Fibroblast of lung (primary cell): ENCODE data around the gene MROH7. TPM values are rescaled to one million over a fixed set of nuclear protein-coding genes. Genes with fewer than 3 reads are reported as not detected.

Experiments
- DNase-seq, 2 donors: peaks; one replicate each; pipeline versions ENCODE4 v3.0.0 to v3.0.0-alpha.2; 2010; ENCODE audit warnings: low read depth in 2 of 2
- H2AFZ ChIP-seq: 2 replicates; pipeline ENCODE4 v1.5.1; 2012; ENCODE audit warnings: low read length, control low read depth, inconsistent platforms
- H3K27ac ChIP-seq: 2 replicates; pipeline ENCODE4 v1.5.1; 2011; ENCODE audit warnings: low read length, control low read depth; ENCODE audit not compliant: insufficient read depth
- H3K27me3 ChIP-seq: 2 replicates; pipeline ENCODE4 v1.5.1; 2011; ENCODE audit warnings: mild to moderate bottlenecking, low read length; ENCODE audit not compliant: control insufficient read depth, insufficient read depth
- H3K36me3 ChIP-seq: 2 replicates; pipeline ENCODE4 v1.5.1; 2011; ENCODE audit warnings: low read length; ENCODE audit not compliant: control insufficient read depth, insufficient read depth
- H3K4me1 ChIP-seq: 2 replicates; pipeline ENCODE4 v1.5.1; 2011; ENCODE audit warnings: low read length; ENCODE audit not compliant: control insufficient read depth, insufficient read depth; ENCODE audit errors: extremely low read depth
- H3K4me2 ChIP-seq: 2 replicates; pipeline ENCODE4 v1.5.1; 2011; ENCODE audit warnings: low read length, control low read depth; ENCODE audit not compliant: insufficient read depth; ENCODE audit errors: extremely low read depth
- H3K4me3 ChIP-seq, 4 experiments: fragments of 200-600 bp in 1 of 4; sonication (generic) in 1 of 4; replicated peaks in 1 of 4; 2 replicates each; pipeline ENCODE4 v1.5.1; 2011 to 2016; ENCODE audit warnings: low read length in 4 of 4, low read depth in 3 of 4, mild to moderate bottlenecking in 3 of 4, control low read depth in 2 of 4, inconsistent platforms in 1 of 4, mixed read lengths in 1 of 4; ENCODE audit not compliant: insufficient read depth in 1 of 4; ENCODE audit errors: control extremely low read depth in 1 of 4
- H3K79me2 ChIP-seq: 2 replicates; pipeline ENCODE4 v1.5.1; 2012; ENCODE audit warnings: mild to moderate bottlenecking, low read length, inconsistent platforms; ENCODE audit not compliant: control insufficient read depth, insufficient read depth
- H3K9ac ChIP-seq: 2 replicates; pipeline ENCODE4 v1.5.1; 2011; ENCODE audit warnings: mild to moderate bottlenecking, low read length, control low read depth; ENCODE audit not compliant: insufficient read depth
- H3K9me3 ChIP-seq: 2 replicates; pipeline ENCODE4 v1.5.1; 2012; ENCODE audit warnings: low read depth, low read length; ENCODE audit not compliant: control insufficient read depth, insufficient read depth
- H4K20me1 ChIP-seq: 2 replicates; pipeline ENCODE4 v1.5.1; 2011; ENCODE audit warnings: low read length; ENCODE audit not compliant: control insufficient read depth, insufficient read depth; ENCODE audit errors: extremely low read depth
- CTCF ChIP-seq, 2 donors: IDR thresholded peaks in 1 of 2; conservative IDR thresholded peaks in 1 of 2; 1 replicate in 1 of 2; 2 replicates in 1 of 2; pipeline ENCODE4 v1.5.1; 2011 to 2012; ENCODE audit warnings: low read length in 2 of 2, control low read depth in 1 of 2, inconsistent platforms in 1 of 2, low read depth in 1 of 2, mild to moderate bottlenecking in 1 of 2
- EZH2 ChIP-seq: IDR thresholded peaks from 2 replicates; pipeline ENCODE4 v1.5.1; 2012; ENCODE audit warnings: low read length, control low read depth, mild to moderate bottlenecking; ENCODE audit errors: missing control alignments
- polyA plus RNA-seq, 2 donors: library from polyadenylated mRNA; depleted of rRNA in 1 of 2; stranded (reverse) in 1 of 2; unstranded in 1 of 2; fragments of >200 nt; gene quantifications; 2 replicates each; pipeline ENCODE4 v1.2.1, GENCODE V29; 2011 to 2012; ENCODE audit warnings: missing spikeins in 1 of 2
- total RNA-seq: library from RNA; depleted of rRNA; stranded (reverse); fragments of >200 nt; gene quantifications from 2 replicates; pipeline ENCODE4 v1.2.1, GENCODE V29; 2014

Gene MROH7
- total and polyA plus RNA-seq, 2 donors (not counting 1 experiment from before 2014, with no cell fraction given): 0.01 to 0.33 TPM

GRCh38 chr1:54595956-54596498, 45.6 kb upstream of the MROH7 start:
- no peaks in the 10 kb centered on the region for H3K27me3 ChIP-seq
- H3K9me3 ChIP-seq: no peaks in the 10 kb centered on the region
- no peaks in the 10 kb centered on the region for H4K20me1 ChIP-seq
- no peak overlapping the region for H3K4me2 ChIP-seq
- no peaks in the 10 kb centered on the region for H3K4me1 ChIP-seq
- H3K27ac ChIP-seq: no peak overlapping the region
- no peak overlapping the region for H3K9ac ChIP-seq
- H2AFZ ChIP-seq: no peak overlapping the region
- TF ChIP-seq EZH2 (no peak), CTCF (conservative IDR thresholded peaks at IDR 0.05 in 1 of 2, IDR thresholded peaks at IDR 0.05 in 1 of 2; ENCODE audit: low read depth in 1 of 2, low read length in 2 of 2) (no peak)
- H3K36me3 ChIP-seq: no peaks in the 10 kb centered on the region
- no peak for DNase-seq
- no peaks in the 10 kb centered on the region for H3K79me2 ChIP-seq
- no peak overlapping the region for H3K4me3 ChIP-seq

GRCh38 chr1:54596756-54597155, 44.8 kb upstream of the MROH7 start:
- no peaks in the 10 kb centered on the region for H3K4me1 ChIP-seq
- no peak overlapping the region for H3K27ac ChIP-seq
- no peak overlapping the region for H3K9ac ChIP-seq
- H3K79me2 ChIP-seq: no peaks in the 10 kb centered on the region
- no peak for TF ChIP-seq CTCF (conservative IDR thresholded peaks at IDR 0.05 in 1 of 2, IDR thresholded peaks at IDR 0.05 in 1 of 2; ENCODE audit: low read depth in 1 of 2, low read length in 2 of 2)
- TF ChIP-seq EZH2: no peak
- no peaks in the 10 kb centered on the region for H3K9me3 ChIP-seq
- H3K27me3 ChIP-seq: no peaks in the 10 kb centered on the region
- H4K20me1 ChIP-seq: no peaks in the 10 kb centered on the region
- H3K36me3 ChIP-seq: no peaks in the 10 kb centered on the region
- H2AFZ ChIP-seq: no peak overlapping the region
- H3K4me3 ChIP-seq: no peak overlapping the region
- no peak overlapping the region for H3K4me2 ChIP-seq
- no peak for DNase-seq

- Histone ChIP-seq H3K4me1 (no peaks in the 10 kb centered on the region), H3K36me3 (no peaks in the 10 kb centered on the region), H3K9me3 (no peaks in the 10 kb centered on the region), H3K4me3 (no peak overlapping the region), H2AFZ (no peak overlapping the region), H3K27me3 (no peaks in the 10 kb centered on the region), H3K27ac (no peak overlapping the region), H3K9ac (no peak overlapping the region), H4K20me1 (no peaks in the 10 kb centered on the region), H3K79me2 (no peaks in the 10 kb centered on the region), H3K4me2 (no peak overlapping the region)
- DNase-seq: no peak
- TF ChIP-seq CTCF (conservative IDR thresholded peaks at IDR 0.05 in 1 of 2, IDR thresholded peaks at IDR 0.05 in 1 of 2; ENCODE audit: low read depth in 1 of 2, low read length in 2 of 2) (no peak), EZH2 (no peak)
These were observed 44.0 kb upstream of the MROH7 start for GRCh38 chr1:54597455-54598030.
